HepG2 (cell line): ENCODE results near the gene TAF6. TPM values are rescaled to one million over a fixed set of nuclear protein-coding genes. Genes with fewer than 3 reads are reported as not detected.

Experiments used
- AKAP8 ChIP-seq: sonication (generic); formaldehyde crosslinking; IDR thresholded peaks from 2 replicates; pipeline ENCODE4 v1.5.1; 2020; ENCODE audit warnings: mild to moderate bottlenecking, missing genetic modification reagents
- CBX5 ChIP-seq: sonication (generic); formaldehyde crosslinking; IDR thresholded peaks from 2 replicates; pipeline ENCODE4 v1.4.0; 2020; ENCODE audit warnings: missing genetic modification reagents, borderline replicate concordance
- ISX ChIP-seq: sonication (generic); formaldehyde crosslinking; conservative IDR thresholded peaks from 2 replicates; pipeline ENCODE4 v1.5.0; 2020; ENCODE audit warnings: missing genetic modification reagents
- JARID2 ChIP-seq: sonication (generic); formaldehyde crosslinking; IDR thresholded peaks from 2 replicates; pipeline ENCODE4 v1.8.1; 2023; ENCODE audit warnings: missing genetic modification reagents, inconsistent platforms; ENCODE audit not compliant: insufficient replicate concordance
- KAT8 ChIP-seq: IDR thresholded peaks from 2 replicates; pipeline ENCODE4 v1.6.1; 2016; ENCODE audit warnings: missing genetic modification reagents, missing compliant biosample characterization
- KDM2A ChIP-seq: sonication (generic); formaldehyde crosslinking; IDR thresholded peaks from 2 replicates; pipeline ENCODE4 v1.4.0; 2020; ENCODE audit warnings: low read depth, missing genetic modification reagents, borderline replicate concordance
- KDM3A ChIP-seq: IDR thresholded peaks from 2 replicates; pipeline ENCODE4 v1.6.1; 2018; ENCODE audit warnings: low read depth, missing compliant biosample characterization
- NR2F1 ChIP-seq, 2 experiments: fragments of 450-650 bp in 1 of 2; formaldehyde crosslinking in 1 of 2; IDR thresholded peaks; 2 replicates each; pipeline versions ENCODE4 v1.5.0 to v1.6.1; 2016 to 2020; ENCODE audit warnings: mild to moderate bottlenecking in 1 of 2, missing compliant biosample characterization in 1 of 2, missing genetic modification reagents in 1 of 2, moderate library complexity in 1 of 2
- NRL ChIP-seq: sonication (generic); formaldehyde crosslinking; IDR thresholded peaks from 2 replicates; pipeline ENCODE4 v1.5.0; 2020; ENCODE audit warnings: missing genetic modification reagents, mild to moderate bottlenecking, moderate library complexity, borderline replicate concordance
- RBFOX2 ChIP-seq: fragments of 200-400 bp; formaldehyde crosslinking; IDR thresholded peaks from 2 replicates; pipeline ENCODE4 v1.6.1; 2017; ENCODE audit warnings: low read depth, mild to moderate bottlenecking, low read length
- THAP11 ChIP-seq: IDR thresholded peaks from 2 replicates; pipeline ENCODE4 v1.6.1; 2016; ENCODE audit warnings: missing biosample characterization, missing genetic modification reagents
- WIZ ChIP-seq: sonication (generic); formaldehyde crosslinking; IDR thresholded peaks from 2 replicates; pipeline ENCODE4 v1.5.1; 2020; ENCODE audit warnings: mild to moderate bottlenecking, missing genetic modification reagents
- ZNF101 ChIP-seq: sonication (generic); formaldehyde crosslinking; IDR thresholded peaks from 2 replicates; pipeline ENCODE4 v1.4.0; 2020; ENCODE audit warnings: mild to moderate bottlenecking, low read depth, missing genetic modification reagents, borderline replicate concordance
- ZNF432 ChIP-seq: sonication (generic); formaldehyde crosslinking; IDR thresholded peaks from 2 replicates; pipeline ENCODE4 v1.5.0; 2020; ENCODE audit warnings: missing genetic modification reagents, mild to moderate bottlenecking, borderline replicate concordance
- ZNF546 ChIP-seq: sonication (generic); formaldehyde crosslinking; conservative IDR thresholded peaks from 2 replicates; pipeline ENCODE4 v1.8.1; 2023; ENCODE audit warnings: mild to moderate bottlenecking, missing genetic modification reagents
- ZNF556 ChIP-seq: sonication (generic); formaldehyde crosslinking; IDR thresholded peaks from 2 replicates; pipeline ENCODE4 v1.4.0; 2020; ENCODE audit warnings: mild to moderate bottlenecking, missing genetic modification reagents, borderline replicate concordance
- ZSCAN30 ChIP-seq: sonication (generic); formaldehyde crosslinking; IDR thresholded peaks from 2 replicates; pipeline ENCODE4 v1.5.0; 2020; ENCODE audit warnings: mild to moderate bottlenecking, missing genetic modification reagents
- polyA plus RNA-seq, 8 experiments: library from polyadenylated mRNA; depleted of rRNA in 3 of 8; stranded (reverse) in 7 of 8; unstranded in 1 of 8; fragments of >200 nt; fragmentation: Illumina TruSeq in 4 of 8; extraction: Trizol in 4 of 8; gene quantifications; 2 replicates each; pipeline versions ENCODE4 v1.2.1 to v1.2.3, GENCODE V29; 2011 to 2016; ENCODE audit warnings: low read depth in 4 of 8, missing spikeins in 1 of 8, mixed read lengths in 1 of 8; ENCODE audit not compliant: insufficient read depth in 1 of 8
- total RNA-seq, 5 experiments: library from RNA; depleted of rRNA; stranded (reverse); fragments of >200 nt; fragmentation: Illumina TruSeq; extraction: Trizol; gene quantifications; 2 replicates each; pipeline ENCODE4 v1.2.3, GENCODE V29; 2016; ENCODE audit warnings: low read depth in 1 of 5
- TF ChIP-seq, protein P1 (sequence below): sonication (generic); formaldehyde crosslinking; IDR thresholded peaks from 2 replicates; pipeline ENCODE4 v1.4.0; 2020; ENCODE audit warnings: low read depth, missing genetic modification reagents
- TF ChIP-seq, protein P2 (sequence below): sonication (generic); formaldehyde crosslinking; IDR thresholded peaks from 2 replicates; pipeline ENCODE4 v1.4.0; 2020; ENCODE audit warnings: missing genetic modification reagents, borderline replicate concordance
- TF ChIP-seq, protein P3 (sequence below): sonication (generic); formaldehyde crosslinking; IDR thresholded peaks from 2 replicates; pipeline ENCODE4 v1.5.0; 2020; ENCODE audit warnings: missing genetic modification reagents

The TAF6 gene
- total and polyA plus RNA-seq, 2 of the 13 experiments (the other 11 are each of a cell fraction or from before 2014, with no cell fraction given) = 12.9 to 18.8 TPM

DNA sequence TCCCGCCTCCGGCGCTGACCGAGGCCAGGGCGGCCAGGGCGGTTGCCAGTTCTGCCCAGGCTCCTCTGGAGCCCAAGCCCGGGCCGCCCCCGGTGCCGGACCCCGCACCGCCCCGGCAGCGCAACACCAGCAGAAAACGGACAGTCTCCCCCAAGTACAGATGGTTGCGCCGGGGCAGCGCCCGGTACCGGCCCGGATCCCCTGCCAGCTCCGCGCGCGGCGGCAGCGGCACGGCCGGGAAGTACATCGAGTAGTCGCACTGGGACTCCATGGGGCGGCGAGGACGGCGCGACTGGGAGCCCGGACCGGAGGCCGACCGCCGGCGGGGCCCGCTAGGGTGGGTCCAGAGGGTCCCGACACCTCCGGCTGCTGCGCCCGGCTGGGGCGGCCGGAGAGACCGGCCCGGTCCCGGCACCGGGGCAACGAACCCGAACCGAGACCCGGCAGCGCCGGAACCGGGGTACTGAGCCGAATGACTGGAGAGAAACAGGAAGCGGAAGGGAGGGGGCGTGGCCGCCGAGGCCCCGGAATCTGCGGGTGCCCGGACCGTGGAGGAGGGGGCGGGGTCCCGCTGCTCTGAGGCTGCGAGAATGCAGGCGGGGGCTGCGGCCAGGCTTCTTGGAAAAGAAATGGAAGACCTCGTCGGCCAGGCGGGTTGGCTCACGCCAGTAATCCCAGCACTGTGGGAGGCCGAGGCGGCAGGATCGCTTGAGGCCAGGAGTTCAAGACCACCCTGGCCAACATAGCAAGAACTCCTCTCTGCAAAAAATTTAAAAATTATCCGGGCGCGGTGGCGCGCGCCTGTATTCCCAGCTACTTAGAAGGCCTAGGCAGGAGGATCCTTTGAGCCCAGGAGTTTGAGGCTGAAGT, 39.3 kb upstream of the TAF6 start, which contains the start of gene TRAPPC14 (continued):
- TF ChIP-seq KDM3A (CRISPR knock-in tag) (peak; percentile 41; the same call in 1 of the 2 replicates), KAT8 (CRISPR knock-in tag) (peak; percentile 90), ZNF101 (CRISPR knock-in tag) (0 out of 2 replicates have a peak, but pooled peaks have one; percentile 74), ZSCAN30 (CRISPR knock-in tag) (no peak), WIZ (CRISPR knock-in tag) (peak; percentile 30; the same call in 1 of the 2 replicates), CBX5 (CRISPR knock-in tag) (peak; percentile 45; the same call in 1 of the 2 replicates), NRL (CRISPR knock-in tag) (0 out of 2 replicates have a peak, but pooled peaks have one; percentile 38), AKAP8 (CRISPR knock-in tag) (0 out of 2 replicates have a peak, but pooled peaks have one; percentile 31), ISX (CRISPR knock-in tag) (no peak), ZNF432 (CRISPR knock-in tag) (no peak), RBFOX2 (peak; percentile 89), JARID2 (peak; percentile 46), NR2F1 (CRISPR knock-in tag; IDR thresholded peaks at IDR 0.05) (0 out of 4 replicates have a peak, but pooled peaks of 1 of the 2 experiments have one; percentile 20), ZNF556 (CRISPR knock-in tag) (peak; percentile 87; the same call in 1 of the 2 replicates), ZNF546 (peak; percentile 36; the same call in 1 of the 2 replicates), THAP11 (CRISPR knock-in tag) (peak; percentile 86), KDM2A (CRISPR knock-in tag) (peak; percentile 94)
- TF ChIP-seq, protein P1, sequence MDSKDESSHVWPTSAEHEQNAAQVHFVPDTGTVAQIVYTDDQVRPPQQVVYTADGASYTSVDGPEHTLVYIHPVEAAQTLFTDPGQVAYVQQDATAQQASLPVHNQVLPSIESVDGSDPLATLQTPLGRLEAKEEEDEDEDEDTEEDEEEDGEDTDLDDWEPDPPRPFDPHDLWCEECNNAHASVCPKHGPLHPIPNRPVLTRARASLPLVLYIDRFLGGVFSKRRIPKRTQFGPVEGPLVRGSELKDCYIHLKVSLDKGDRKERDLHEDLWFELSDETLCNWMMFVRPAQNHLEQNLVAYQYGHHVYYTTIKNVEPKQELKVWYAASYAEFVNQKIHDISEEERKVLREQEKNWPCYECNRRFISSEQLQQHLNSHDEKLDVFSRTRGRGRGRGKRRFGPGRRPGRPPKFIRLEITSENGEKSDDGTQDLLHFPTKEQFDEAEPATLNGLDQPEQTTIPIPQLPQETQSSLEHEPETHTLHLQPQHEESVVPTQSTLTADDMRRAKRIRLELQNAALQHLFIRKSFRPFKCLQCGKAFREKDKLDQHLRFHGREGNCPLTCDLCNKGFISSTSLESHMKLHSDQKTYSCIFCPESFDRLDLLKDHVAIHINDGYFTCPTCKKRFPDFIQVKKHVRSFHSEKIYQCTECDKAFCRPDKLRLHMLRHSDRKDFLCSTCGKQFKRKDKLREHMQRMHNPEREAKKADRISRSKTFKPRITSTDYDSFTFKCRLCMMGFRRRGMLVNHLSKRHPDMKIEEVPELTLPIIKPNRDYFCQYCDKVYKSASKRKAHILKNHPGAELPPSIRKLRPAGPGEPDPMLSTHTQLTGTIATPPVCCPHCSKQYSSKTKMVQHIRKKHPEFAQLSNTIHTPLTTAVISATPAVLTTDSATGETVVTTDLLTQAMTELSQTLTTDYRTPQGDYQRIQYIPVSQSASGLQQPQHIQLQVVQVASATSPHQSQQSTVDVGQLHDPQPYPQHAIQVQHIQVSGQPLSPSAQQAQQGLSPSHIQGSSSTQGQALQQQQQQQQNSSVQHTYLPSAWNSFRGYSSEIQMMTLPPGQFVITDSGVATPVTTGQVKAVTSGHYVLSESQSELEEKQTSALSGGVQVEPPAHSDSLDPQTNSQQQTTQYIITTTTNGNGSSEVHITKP (CRISPR knock-in tag) = peak; percentile 52; the same call in 1 of the 2 replicates
- TF ChIP-seq, protein P2, sequence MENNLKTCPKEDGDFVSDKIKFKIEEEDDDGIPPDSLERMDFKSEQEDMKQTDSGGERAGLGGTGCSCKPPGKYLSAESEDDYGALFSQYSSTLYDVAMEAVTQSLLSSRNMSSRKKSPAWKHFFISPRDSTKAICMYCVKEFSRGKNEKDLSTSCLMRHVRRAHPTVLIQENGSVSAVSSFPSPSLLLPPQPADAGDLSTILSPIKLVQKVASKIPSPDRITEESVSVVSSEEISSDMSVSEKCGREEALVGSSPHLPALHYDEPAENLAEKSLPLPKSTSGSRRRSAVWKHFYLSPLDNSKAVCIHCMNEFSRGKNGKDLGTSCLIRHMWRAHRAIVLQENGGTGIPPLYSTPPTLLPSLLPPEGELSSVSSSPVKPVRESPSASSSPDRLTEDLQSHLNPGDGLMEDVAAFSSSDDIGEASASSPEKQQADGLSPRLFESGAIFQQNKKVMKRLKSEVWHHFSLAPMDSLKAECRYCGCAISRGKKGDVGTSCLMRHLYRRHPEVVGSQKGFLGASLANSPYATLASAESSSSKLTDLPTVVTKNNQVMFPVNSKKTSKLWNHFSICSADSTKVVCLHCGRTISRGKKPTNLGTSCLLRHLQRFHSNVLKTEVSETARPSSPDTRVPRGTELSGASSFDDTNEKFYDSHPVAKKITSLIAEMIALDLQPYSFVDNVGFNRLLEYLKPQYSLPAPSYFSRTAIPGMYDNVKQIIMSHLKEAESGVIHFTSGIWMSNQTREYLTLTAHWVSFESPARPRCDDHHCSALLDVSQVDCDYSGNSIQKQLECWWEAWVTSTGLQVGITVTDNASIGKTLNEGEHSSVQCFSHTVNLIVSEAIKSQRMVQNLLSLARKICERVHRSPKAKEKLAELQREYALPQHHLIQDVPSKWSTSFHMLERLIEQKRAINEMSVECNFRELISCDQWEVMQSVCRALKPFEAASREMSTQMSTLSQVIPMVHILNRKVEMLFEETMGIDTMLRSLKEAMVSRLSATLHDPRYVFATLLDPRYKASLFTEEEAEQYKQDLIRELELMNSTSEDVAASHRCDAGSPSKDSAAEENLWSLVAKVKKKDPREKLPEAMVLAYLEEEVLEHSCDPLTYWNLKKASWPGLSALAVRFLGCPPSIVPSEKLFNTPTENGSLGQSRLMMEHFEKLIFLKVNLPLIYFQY = peak; percentile 99
- TF ChIP-seq, protein P3, sequence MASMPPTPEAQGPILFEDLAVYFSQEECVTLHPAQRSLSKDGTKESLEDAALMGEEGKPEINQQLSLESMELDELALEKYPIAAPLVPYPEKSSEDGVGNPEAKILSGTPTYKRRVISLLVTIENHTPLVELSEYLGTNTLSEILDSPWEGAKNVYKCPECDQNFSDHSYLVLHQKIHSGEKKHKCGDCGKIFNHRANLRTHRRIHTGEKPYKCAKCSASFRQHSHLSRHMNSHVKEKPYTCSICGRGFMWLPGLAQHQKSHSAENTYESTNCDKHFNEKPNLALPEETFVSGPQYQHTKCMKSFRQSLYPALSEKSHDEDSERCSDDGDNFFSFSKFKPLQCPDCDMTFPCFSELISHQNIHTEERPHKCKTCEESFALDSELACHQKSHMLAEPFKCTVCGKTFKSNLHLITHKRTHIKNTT (CRISPR knock-in tag) = no peak
